Panc1 (cell line): Measurements from ENCODE around the gene ADAM12. TPM values are rescaled to one million over a fixed set of nuclear protein-coding genes. Genes with fewer than 3 reads are reported as not detected.

ENCODE experiments used
- ATAC-seq: fragments of 200-7000 bp; cut with Tn5 transposase; 2 replicates; pipeline ENCODE4 v1.9.1; 2020; ENCODE audit warnings: mild to moderate bottlenecking, moderate library complexity
- BruUV-seq: library from RNA; stranded (reverse); fragments of 400-500 nt; replicated peaks from 2 replicates; lab custom pipeline; 2021; lab: Mats Ljungman, UMichigan
- CTCF ChIA-PET: fragments of 300-600 bp; sonication (Branson Sonifier 250); formaldehyde crosslinking; loops from one replicate; lab custom pipeline; 2022; ENCODE audit warnings: antibody characterized with exemption; lab: Charles Lee
- POLR2A ChIA-PET: fragments of 300-600 bp; sonication (Branson Sonifier 250); formaldehyde crosslinking; loops from one replicate; lab custom pipeline; 2022; ENCODE audit warnings: antibody characterized with exemption; lab: Charles Lee
- DNase-seq: peaks from one replicate; pipeline ENCODE4 v3.0.0-alpha.2; 2010; ENCODE audit warnings: low read depth, low spot score
- H3K27ac ChIP-seq: 2 replicates; pipeline ENCODE4 v1.5.1; 2011; ENCODE audit warnings: mild to moderate bottlenecking, low read length, inconsistent platforms
- H3K27me3 ChIP-seq: fragments of 200-500 bp; sonication (Bioruptor generic); 2 replicates; pipeline ENCODE4 v1.6.0; 2014; ENCODE audit warnings: low read length, inconsistent platforms; ENCODE audit not compliant: control insufficient read depth, insufficient read depth
- H3K36me3 ChIP-seq: fragments of 200-500 bp; sonication (Bioruptor generic); 2 replicates; pipeline ENCODE4 v1.5.1; 2014; ENCODE audit warnings: inconsistent platforms, mild to moderate bottlenecking, low read length, moderate library complexity; ENCODE audit not compliant: control insufficient read depth, insufficient read depth
- H3K4me1 ChIP-seq: 2 replicates; pipeline ENCODE4 v1.5.1; 2011; ENCODE audit warnings: inconsistent platforms, mild to moderate bottlenecking, low read length, moderate library complexity; ENCODE audit not compliant: control insufficient read depth, insufficient read depth
- H3K4me3 ChIP-seq, 2 experiments: 2 replicates each; pipeline ENCODE4 v1.5.1; 2011 to 2012; ENCODE audit warnings: low read depth in 2 of 2, low read length in 2 of 2, mild to moderate bottlenecking in 2 of 2, inconsistent platforms in 1 of 2, moderate library complexity in 1 of 2
- H3K9me3 ChIP-seq: fragments of 200-500 bp; sonication (Bioruptor generic); 2 replicates; pipeline ENCODE4 v1.5.1; 2014; ENCODE audit warnings: low read depth, mild to moderate bottlenecking, inconsistent platforms, low read length, moderate library complexity; ENCODE audit not compliant: control insufficient read depth, insufficient read depth
- CTCF ChIP-seq: fragments of 450-650 bp; IDR thresholded peaks from 2 replicates; pipeline ENCODE4 v1.5.1; 2017; ENCODE audit warnings: mild to moderate bottlenecking
- POLR2AphosphoS5 ChIP-seq: IDR thresholded peaks from 2 replicates; pipeline ENCODE4 v1.6.1; 2012; ENCODE audit warnings: mild to moderate bottlenecking, low read depth, low read length, moderate library complexity
- REST ChIP-seq, 2 experiments: IDR thresholded peaks; 2 replicates each; pipeline ENCODE4 v1.6.1; 2011 to 2012; ENCODE audit warnings: low read depth in 2 of 2, control low read depth in 1 of 2, low read length in 1 of 2, mild to moderate bottlenecking in 1 of 2, moderate library complexity in 1 of 2; ENCODE audit not compliant: insufficient read depth in 1 of 2
- SIN3A ChIP-seq: IDR thresholded peaks from 2 replicates; pipeline ENCODE4 v1.6.1; 2012; ENCODE audit warnings: low read depth, mild to moderate bottlenecking, low read length, moderate library complexity, borderline replicate concordance; ENCODE audit not compliant: insufficient read depth
- TCF7L2 ChIP-seq: IDR thresholded peaks from 2 replicates; pipeline ENCODE4 v1.6.1; 2011; ENCODE audit warnings: mild to moderate bottlenecking, low read depth, low read length, inconsistent platforms
- in situ Hi-C: cut with HindIII; loops from 2 replicates; pipeline ENCODE4 v1.10.0; 2016; ENCODE audit warnings: low sequenced_read_pairs, low pct_unique_long_range_greater_than_20kb
- intact Hi-C: fragments of 100-400 bp; cut with micrococcal nuclease; formaldehyde crosslinking; loops from one replicate; pipeline ENCODE4 v1.10.0; 2022; ENCODE audit not compliant: unreplicated experiment
- total RNA-seq: library from RNA; stranded (reverse); gene quantifications from one replicate; pipeline ENCODE4 v1.2.1, GENCODE V29; 2021; ENCODE audit not compliant: unreplicated experiment

The ADAM12 gene
- total RNA-seq, 1 experiment from 2014 or later, result 0.10 TPM

GRCh38 chr10:126277181-126277580, 111.1 kb downstream of the ADAM12 start:
- in situ Hi-C loops, result no loop called here
- intact Hi-C loops, result no loop called here
- no TSS peak for BruUV-seq
- TF ChIP-seq CTCF, result no peak
- TF ChIP-seq REST (IDR thresholded peaks at IDR 0.05; ENCODE audit: insufficient read depth in 1 of 2, low read depth in 2 of 2, low read length in 1 of 2), result no peak
- TF ChIP-seq SIN3A, result no peak
- no peak for TF ChIP-seq TCF7L2
- no peak for TF ChIP-seq POLR2AphosphoS5
- Histone ChIP-seq H3K9me3 (no peaks in the 10 kb centered on the region), H3K27me3 (no peaks in the 10 kb centered on the region), H3K4me1 (no peaks in the 10 kb centered on the region), H3K27ac (no peak overlapping the region), H3K4me3 (no peak overlapping the region), H3K36me3 (no peaks in the 10 kb centered on the region; the same call in 1 of the 2 replicates)
- no peak for DNase-seq
- no peak for ATAC-seq
- ChIA-PET CTCF (no interaction called here), POLR2A (no interaction called here)

- BruUV-seq, result no TSS peak
- ChIA-PET POLR2A (no interaction called here), CTCF (no interaction called here)
- TF ChIP-seq REST (IDR thresholded peaks at IDR 0.05; ENCODE audit: insufficient read depth in 1 of 2, low read depth in 2 of 2, low read length in 1 of 2), result no peak
- no peak for TF ChIP-seq CTCF
- no peak for TF ChIP-seq SIN3A
- TF ChIP-seq TCF7L2, result no peak
- TF ChIP-seq POLR2AphosphoS5, result no peak
- Histone ChIP-seq H3K36me3 (no peaks in the 10 kb centered on the region; the same call in 1 of the 2 replicates), H3K4me1 (no peaks in the 10 kb centered on the region), H3K27me3 (no peaks in the 10 kb centered on the region), H3K4me3 (no peak overlapping the region), H3K9me3 (no peaks in the 10 kb centered on the region), H3K27ac (no peak overlapping the region)
- intact Hi-C loops, result no loop called here
- in situ Hi-C loops, result no loop called here
- ATAC-seq, result no peak
- no peak for DNase-seq
These were observed 115.8 kb downstream of the ADAM12 start for GRCh38 chr10:126272526-126272925.
